ENCODE measurements around the gene TNFRSF25. TPM values are rescaled to one million over a fixed set of nuclear protein-coding genes. Genes with fewer than 3 reads are reported as not detected.

The TNFRSF25 gene
- total and polyA plus RNA-seq, 10 of the 15 experiments (the other 5 are each of a cell fraction or from before 2014, with no cell fraction given), result 0.23 to 8.6 (median 0.46) TPM; not detected in 5

DNA sequence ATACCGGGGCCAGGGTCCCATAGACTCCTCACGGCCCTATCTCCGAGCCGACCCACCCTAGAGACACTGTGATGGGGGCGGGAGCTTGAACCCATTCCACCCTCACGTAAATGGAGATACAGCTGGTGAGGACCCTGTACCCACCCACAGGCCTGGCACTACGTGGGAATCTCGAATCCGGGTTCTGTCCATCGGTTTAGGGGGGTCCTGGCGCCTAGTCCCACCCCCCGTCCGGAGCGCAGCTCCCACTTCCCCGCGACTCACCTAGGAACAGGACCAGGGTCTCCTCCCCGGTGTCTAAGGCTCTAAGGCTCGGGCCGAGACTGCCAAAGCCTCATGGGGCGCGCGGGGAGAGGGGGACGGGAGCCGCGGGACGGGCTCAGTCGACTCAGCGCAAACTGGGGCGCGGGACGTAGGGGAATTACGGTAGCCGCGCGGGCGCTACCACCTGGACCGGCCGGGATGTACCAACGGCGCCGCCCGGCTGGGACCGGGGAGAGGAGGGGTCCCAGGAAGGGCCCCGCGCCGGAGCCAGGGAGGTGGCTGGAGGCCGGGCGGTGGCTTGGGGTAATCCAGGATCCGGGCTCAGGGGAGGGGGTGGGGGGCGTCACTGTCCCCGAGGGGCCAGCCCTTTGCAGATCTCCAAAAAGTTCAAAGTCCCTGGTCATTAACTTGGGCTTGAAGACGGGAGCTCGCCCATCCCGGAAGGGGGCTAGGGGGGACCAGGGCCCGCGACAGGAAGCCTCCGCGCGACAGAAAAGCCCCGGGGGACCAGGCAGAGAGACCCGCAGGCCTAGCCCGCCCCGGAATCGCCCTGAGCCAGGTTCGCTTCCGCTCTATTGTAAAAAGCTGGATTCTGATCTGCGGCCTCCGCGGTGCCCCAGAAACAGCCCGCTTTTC lies 24.5 kb upstream of the TNFRSF25 start (continued):
- TF ChIP-seq CBX5 (IDR thresholded peaks at IDR 0.05; ENCODE audit: low read depth) (no peak), TCF3 (IDR thresholded peaks at IDR 0.05; ENCODE audit: borderline replicate concordance, insufficient read depth, low read depth, low read length) (peak; percentile 69; the same call in 1 of the 2 replicates), BHLHE40 (IDR thresholded peaks at IDR 0.05; ENCODE audit: borderline replicate concordance in 1 of 2, low read depth in 2 of 2, low read length in 1 of 2) (peak; percentile 85 to 89), ZZZ3 (IDR thresholded peaks at IDR 0.05; ENCODE audit: control insufficient read depth, insufficient read length, low read depth) (no peak), MEF2B (IDR thresholded peaks at IDR 0.05; ENCODE audit: partially characterized antibody, poor library complexity, severe bottlenecking) (peak; percentile 50), RCOR1 (conservative IDR thresholded peaks at IDR 0.05; ENCODE audit: low read depth, low read length) (no peak), SP1 (IDR thresholded peaks at IDR 0.05; ENCODE audit: low read depth, low read length) (peak; percentile 49), IRF4 (IDR thresholded peaks at IDR 0.05; ENCODE audit: low read depth, low read length) (no peak), WRNIP1 (IDR thresholded peaks at IDR 0.05; ENCODE audit: borderline replicate concordance, low read depth, low read length) (no peak), PAX8 (IDR thresholded peaks at IDR 0.05) (no peak), STAT3 (IDR thresholded peaks at IDR 0.05; ENCODE audit: low read depth, low read length) (no peak), SREBF1 (IDR thresholded peaks at IDR 0.05; ENCODE audit: low read length) (peak; percentile 74), CHD2 (IDR thresholded peaks at IDR 0.05; ENCODE audit: borderline replicate concordance, low read depth, low read length) (no peak), TCF12 (IDR thresholded peaks at IDR 0.05; ENCODE audit: low read depth, low read length) (peak; percentile 48; the same call in 1 of the 2 replicates), SREBF2 (IDR thresholded peaks at IDR 0.05; ENCODE audit: low read length) (no peak), MXI1 (IDR thresholded peaks at IDR 0.05; ENCODE audit: low read depth, low read length) (0 out of 2 replicates have a peak, but pooled peaks have one; percentile 14), CREB1 (IDR thresholded peaks at IDR 0.05; ENCODE audit: low read depth) (no peak), ZNF384 (IDR thresholded peaks at IDR 0.05; ENCODE audit: borderline replicate concordance, low read depth, low read length) (no peak), SUZ12 (IDR thresholded peaks at IDR 0.05; ENCODE audit: unreplicated experiment) (no peak), POLR2AphosphoS5 (IDR thresholded peaks at IDR 0.05; ENCODE audit: low read length) (0 out of 2 replicates have a peak, but pooled peaks have one; percentile 33)
- TF ChIP-seq, protein P1, sequence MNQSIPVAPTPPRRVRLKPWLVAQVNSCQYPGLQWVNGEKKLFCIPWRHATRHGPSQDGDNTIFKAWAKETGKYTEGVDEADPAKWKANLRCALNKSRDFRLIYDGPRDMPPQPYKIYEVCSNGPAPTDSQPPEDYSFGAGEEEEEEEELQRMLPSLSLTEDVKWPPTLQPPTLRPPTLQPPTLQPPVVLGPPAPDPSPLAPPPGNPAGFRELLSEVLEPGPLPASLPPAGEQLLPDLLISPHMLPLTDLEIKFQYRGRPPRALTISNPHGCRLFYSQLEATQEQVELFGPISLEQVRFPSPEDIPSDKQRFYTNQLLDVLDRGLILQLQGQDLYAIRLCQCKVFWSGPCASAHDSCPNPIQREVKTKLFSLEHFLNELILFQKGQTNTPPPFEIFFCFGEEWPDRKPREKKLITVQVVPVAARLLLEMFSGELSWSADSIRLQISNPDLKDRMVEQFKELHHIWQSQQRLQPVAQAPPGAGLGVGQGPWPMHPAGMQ (IDR thresholded peaks at IDR 0.05; ENCODE audit: borderline replicate concordance), result no peak
- TF ChIP-seq, protein P2, sequence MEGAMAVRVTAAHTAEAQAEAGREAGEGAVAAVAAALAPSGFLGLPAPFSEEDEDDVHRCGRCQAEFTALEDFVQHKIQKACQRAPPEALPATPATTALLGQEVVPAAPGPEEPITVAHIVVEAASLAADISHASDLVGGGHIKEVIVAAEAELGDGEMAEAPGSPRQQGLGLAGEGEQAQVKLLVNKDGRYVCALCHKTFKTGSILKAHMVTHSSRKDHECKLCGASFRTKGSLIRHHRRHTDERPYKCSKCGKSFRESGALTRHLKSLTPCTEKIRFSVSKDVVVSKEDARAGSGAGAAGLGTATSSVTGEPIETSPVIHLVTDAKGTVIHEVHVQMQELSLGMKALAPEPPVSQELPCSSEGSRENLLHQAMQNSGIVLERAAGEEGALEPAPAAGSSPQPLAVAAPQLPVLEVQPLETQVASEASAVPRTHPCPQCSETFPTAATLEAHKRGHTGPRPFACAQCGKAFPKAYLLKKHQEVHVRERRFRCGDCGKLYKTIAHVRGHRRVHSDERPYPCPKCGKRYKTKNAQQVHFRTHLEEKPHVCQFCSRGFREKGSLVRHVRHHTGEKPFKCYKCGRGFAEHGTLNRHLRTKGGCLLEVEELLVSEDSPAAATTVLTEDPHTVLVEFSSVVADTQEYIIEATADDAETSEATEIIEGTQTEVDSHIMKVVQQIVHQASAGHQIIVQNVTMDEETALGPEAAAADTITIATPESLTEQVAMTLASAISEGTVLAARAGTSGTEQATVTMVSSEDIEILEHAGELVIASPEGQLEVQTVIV (IDR thresholded peaks at IDR 0.05; ENCODE audit: borderline replicate concordance, partially characterized antibody), result no peak
- TF ChIP-seq, protein P3, sequence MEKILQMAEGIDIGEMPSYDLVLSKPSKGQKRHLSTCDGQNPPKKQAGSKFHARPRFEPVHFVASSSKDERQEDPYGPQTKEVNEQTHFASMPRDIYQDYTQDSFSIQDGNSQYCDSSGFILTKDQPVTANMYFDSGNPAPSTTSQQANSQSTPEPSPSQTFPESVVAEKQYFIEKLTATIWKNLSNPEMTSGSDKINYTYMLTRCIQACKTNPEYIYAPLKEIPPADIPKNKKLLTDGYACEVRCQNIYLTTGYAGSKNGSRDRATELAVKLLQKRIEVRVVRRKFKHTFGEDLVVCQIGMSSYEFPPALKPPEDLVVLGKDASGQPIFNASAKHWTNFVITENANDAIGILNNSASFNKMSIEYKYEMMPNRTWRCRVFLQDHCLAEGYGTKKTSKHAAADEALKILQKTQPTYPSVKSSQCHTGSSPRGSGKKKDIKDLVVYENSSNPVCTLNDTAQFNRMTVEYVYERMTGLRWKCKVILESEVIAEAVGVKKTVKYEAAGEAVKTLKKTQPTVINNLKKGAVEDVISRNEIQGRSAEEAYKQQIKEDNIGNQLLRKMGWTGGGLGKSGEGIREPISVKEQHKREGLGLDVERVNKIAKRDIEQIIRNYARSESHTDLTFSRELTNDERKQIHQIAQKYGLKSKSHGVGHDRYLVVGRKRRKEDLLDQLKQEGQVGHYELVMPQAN (conservative IDR thresholded peaks at IDR 0.05), result no peak
